ENCODE data around the gene KRT1. TPM values are rescaled to one million over a fixed set of nuclear protein-coding genes. Genes with fewer than 3 reads are reported as not detected.

KRT1 gene
- total and polyA plus RNA-seq, 2 donors (not counting 1 experiment from before 2014, with no cell fraction given), result not detected

- H3K9me3 ChIP-seq (ENCODE audit: control extremely low read depth in 1 of 3, control insufficient read depth in 2 of 3, insufficient read depth in 1 of 3, low read length in 2 of 3), result no peaks in the 10 kb centered on the region
- H4K20me1 ChIP-seq (ENCODE audit: control insufficient read depth, insufficient read depth, low read length, poor library complexity, severe bottlenecking), result no peaks in the 10 kb centered on the region
- H2AFZ ChIP-seq (ENCODE audit: insufficient read depth, low read depth, low read length, poor library complexity, severe bottlenecking), result no peak overlapping the region
- WGBS (ENCODE audit: insufficient coverage), result 80% methylated on average over 1 of the region's 2 CpGs
- ChIA-PET POLR2A (no interaction called here), CTCF (no interaction called here)
- no peak for ATAC-seq (ENCODE audit: low read depth)
- H3K27ac ChIP-seq (ENCODE audit: low read length in 2 of 2), result no peak overlapping the region
- H3K4me1 ChIP-seq (ENCODE audit: control insufficient read depth in 2 of 2, insufficient read depth in 2 of 2, low read length in 2 of 2), result no peaks in the 10 kb centered on the region
- intact Hi-C loops (cut with micrococcal nuclease), result no loop called here
- H3K9ac ChIP-seq (ENCODE audit: low read length), result no peak overlapping the region
- no peaks in the 10 kb centered on the region for H3K36me3 ChIP-seq (replicated peaks in 1 of 2; ENCODE audit: control extremely low read depth in 1 of 2, control insufficient read depth in 1 of 2, extremely low read depth in 1 of 2, insufficient read depth in 2 of 2, low read length in 1 of 2)
- no peak overlapping the region for H3K27ac Mint-ChIP-seq
- no peak for TF ChIP-seq CTCF (IDR thresholded peaks at IDR 0.05)
- no peak for TF ChIP-seq EZH2 (IDR thresholded peaks at IDR 0.05; ENCODE audit: borderline replicate concordance, insufficient read depth, low read depth, low read length, poor library complexity, severe bottlenecking)
- DNase-seq, result no peak
- peaks cover 14% of the 10 kb centered on the region for H3K27me3 Mint-ChIP-seq
- no peaks in the 10 kb centered on the region for H3K9me3 Mint-ChIP-seq (ENCODE audit: insufficient read depth)
- H3K27me3 ChIP-seq (replicated peaks in 1 of 4; ENCODE audit: control extremely low read depth in 1 of 4, control insufficient read depth in 3 of 4, insufficient read depth in 4 of 4, low read length in 3 of 4), result no peaks in the 10 kb centered on the region
- H3K4me3 ChIP-seq (ENCODE audit: control extremely low read depth in 1 of 5, extremely low read depth in 1 of 5, insufficient read depth in 1 of 5, low read depth in 2 of 5, low read length in 4 of 5), result no peak overlapping the region
- H3K79me2 ChIP-seq (ENCODE audit: control insufficient read depth, insufficient read depth, low read length), result no peaks in the 10 kb centered on the region
- H3K4me2 ChIP-seq (replicated peaks; ENCODE audit: low read depth, low read length, poor library complexity, severe bottlenecking), result no peak overlapping the region
- no peaks in the 10 kb centered on the region for H3K4me1 Mint-ChIP-seq
- H3K4me3 Mint-ChIP-seq, result no peak overlapping the region
Measured at GRCh38 chr12:52728374-52728773, 48.2 kb upstream of the KRT1 start.

- H2AFZ ChIP-seq (ENCODE audit: insufficient read depth, low read depth, low read length, poor library complexity, severe bottlenecking), result no peak overlapping the region
- DNase-seq (no peak), ATAC-seq (ENCODE audit: low read depth) (no peak)
- ChIA-PET POLR2A (no interaction called here), CTCF (no interaction called here)
- no peaks in the 10 kb centered on the region for H3K79me2 ChIP-seq (ENCODE audit: control insufficient read depth, insufficient read depth, low read length)
- no peaks in the 10 kb centered on the region for H3K9me3 ChIP-seq (ENCODE audit: control extremely low read depth in 1 of 3, control insufficient read depth in 2 of 3, insufficient read depth in 1 of 3, low read length in 2 of 3)
- no peak overlapping the region for H3K4me3 Mint-ChIP-seq
- intact Hi-C loops (cut with micrococcal nuclease), result no loop called here
- no peaks in the 10 kb centered on the region for H3K9me3 Mint-ChIP-seq (ENCODE audit: insufficient read depth)
- no peak overlapping the region for H3K27ac Mint-ChIP-seq
- WGBS (ENCODE audit: insufficient coverage), result 91% methylated on average over 4 of the region's 4 CpGs
- H3K4me2 ChIP-seq (replicated peaks; ENCODE audit: low read depth, low read length, poor library complexity, severe bottlenecking), result no peak overlapping the region
- peaks cover 0 to 3% (median 0%) of the 10 kb centered on the region in 4 experiments for H3K27me3 ChIP-seq (replicated peaks in 1 of 4; ENCODE audit: control extremely low read depth in 1 of 4, control insufficient read depth in 3 of 4, insufficient read depth in 4 of 4, low read length in 3 of 4)
- no peak for TF ChIP-seq EZH2 (IDR thresholded peaks at IDR 0.05; ENCODE audit: borderline replicate concordance, insufficient read depth, low read depth, low read length, poor library complexity, severe bottlenecking)
- no peak for TF ChIP-seq CTCF (IDR thresholded peaks at IDR 0.05)
- H3K27ac ChIP-seq (ENCODE audit: low read length in 2 of 2), result no peak overlapping the region
- peaks cover 14% of the 10 kb centered on the region for H3K27me3 Mint-ChIP-seq
- H4K20me1 ChIP-seq (ENCODE audit: control insufficient read depth, insufficient read depth, low read length, poor library complexity, severe bottlenecking), result no peaks in the 10 kb centered on the region
- no peaks in the 10 kb centered on the region for H3K4me1 ChIP-seq (ENCODE audit: control insufficient read depth in 2 of 2, insufficient read depth in 2 of 2, low read length in 2 of 2)
- H3K9ac ChIP-seq (ENCODE audit: low read length), result no peak overlapping the region
- H3K4me1 Mint-ChIP-seq, result no peaks in the 10 kb centered on the region
- H3K36me3 ChIP-seq (replicated peaks in 1 of 2; ENCODE audit: control extremely low read depth in 1 of 2, control insufficient read depth in 1 of 2, extremely low read depth in 1 of 2, insufficient read depth in 2 of 2, low read length in 1 of 2), result no peaks in the 10 kb centered on the region
- H3K4me3 ChIP-seq (ENCODE audit: control extremely low read depth in 1 of 5, extremely low read depth in 1 of 5, insufficient read depth in 1 of 5, low read depth in 2 of 5, low read length in 4 of 5), result no peak overlapping the region
Measured at GRCh38 chr12:52727037-52727436, 46.8 kb upstream of the KRT1 start.
